ENCODE results near the gene ACTR2.

GRCh38 chr2:65292461-65293011 is 64.9 kb downstream of the ACTR2 start:
- TF ChIP-seq CTCF (IDR thresholded peaks at IDR 0.05) (no peak), POLR2A (IDR thresholded peaks at IDR 0.05) (no peak)
